Measurements from ENCODE around the gene B4GALNT2.

The B4GALNT2 gene

DNA sequence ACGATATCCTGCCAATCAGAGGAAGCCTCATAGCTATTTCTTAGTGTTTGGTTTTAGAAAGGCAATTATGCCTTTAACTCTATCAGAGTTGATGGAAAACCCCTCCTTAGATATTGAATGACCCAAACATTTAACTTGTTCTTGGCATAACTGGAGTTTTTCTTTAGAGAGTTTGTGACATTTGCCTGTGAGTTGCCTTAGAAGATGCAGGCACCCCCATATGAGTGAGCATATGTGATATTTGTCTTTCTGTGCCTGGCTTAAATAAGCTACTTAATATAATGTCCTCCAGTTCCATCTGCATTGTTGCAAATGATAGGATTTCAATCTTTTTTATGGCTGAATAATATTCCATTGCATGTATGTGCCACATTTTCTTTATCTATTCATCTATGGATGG, 19.6 kb upstream of the B4GALNT2 start:
- CTCF ChIA-PET = interaction anchor here (1.5 kb wide), 1 partner anchor 81 kb away, joined by 3 read pairs; no protein-coding TSS in a partner anchor
- no peak for TF ChIP-seq CTCF (IDR thresholded peaks at IDR 0.05; ENCODE audit: insufficient read depth, low read length, missing control alignments)
- POLR2A ChIA-PET = no interaction called here
- no peak for DNase-seq (ENCODE audit: low read depth, low spot score)
- no peak overlapping the region for H3K4me3 ChIP-seq (ENCODE audit: low read depth, low read length)

DNA sequence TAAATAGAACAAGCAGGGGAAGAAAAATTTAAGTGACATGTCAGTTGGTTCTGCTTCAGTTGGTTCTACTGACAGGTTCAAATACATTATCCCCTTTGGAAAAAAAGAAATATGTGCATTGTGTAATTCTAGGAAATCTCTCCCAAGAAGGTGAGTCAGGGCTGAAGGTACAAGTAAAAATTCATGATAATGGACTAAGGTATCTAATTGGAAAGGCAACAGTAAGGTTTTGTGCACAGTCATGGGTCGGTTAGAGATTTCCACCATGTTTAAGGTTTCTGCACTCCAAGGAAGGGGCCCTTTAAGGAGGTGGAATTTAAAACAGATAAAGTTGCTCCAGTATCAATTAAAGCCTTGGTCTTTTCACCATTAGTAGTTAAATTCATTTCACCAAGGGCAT, 17.9 kb upstream of the B4GALNT2 start:
- no peak overlapping the region for H3K4me3 ChIP-seq (ENCODE audit: low read depth, low read length)
- CTCF ChIA-PET = no interaction called here

DNA sequence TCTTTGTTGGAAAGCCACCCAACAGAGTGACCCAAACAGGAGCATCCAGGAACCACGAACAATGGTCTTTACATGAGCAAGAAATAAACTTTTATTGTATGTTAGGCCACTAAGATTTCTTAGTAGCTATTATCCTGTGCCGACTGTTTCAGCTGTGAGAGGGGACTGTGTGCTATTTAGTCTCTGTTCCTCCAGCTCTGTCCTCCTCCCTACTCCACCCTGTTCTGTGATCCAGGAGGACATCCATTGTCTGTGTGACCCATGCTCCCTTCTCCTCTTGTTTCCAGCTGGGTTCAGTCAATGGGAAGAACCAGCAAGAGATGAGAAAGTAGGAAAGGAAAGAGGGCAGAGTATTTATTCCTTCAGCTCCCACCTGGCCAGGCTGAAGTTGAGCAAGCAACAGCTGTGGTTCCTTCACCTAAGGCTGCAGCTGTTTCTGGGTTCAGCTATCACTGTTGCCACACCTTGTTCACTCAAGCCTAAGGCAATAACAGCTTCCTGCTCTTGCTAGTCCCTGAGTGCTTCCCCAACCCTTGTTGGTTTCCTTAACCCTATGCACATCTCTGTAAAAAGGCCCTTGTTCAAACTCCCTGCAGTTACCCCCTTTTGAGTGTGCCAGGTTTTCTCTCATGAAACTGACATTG, 14.9 kb upstream of the B4GALNT2 start:
- no peak for TF ChIP-seq CTCF (IDR thresholded peaks at IDR 0.05; ENCODE audit: insufficient read depth, low read length, missing control alignments)
- POLR2A ChIA-PET = no interaction called here
- no peak for DNase-seq (ENCODE audit: low read depth, low spot score)
- CTCF ChIA-PET = interaction anchor here (1.2 kb wide), 1 partner anchor 14 kb away, joined by 3 read pairs; no protein-coding TSS in a partner anchor
- no peak overlapping the region for H3K4me3 ChIP-seq (ENCODE audit: low read depth, low read length)

More for the DNA sequence above, 17.9 kb upstream of the B4GALNT2 start:
- DNase-seq (ENCODE audit: low read depth, low spot score) = no peak
- no peak for TF ChIP-seq CTCF (IDR thresholded peaks at IDR 0.05; ENCODE audit: insufficient read depth, low read length, missing control alignments)
- POLR2A ChIA-PET = no interaction called here

DNA sequence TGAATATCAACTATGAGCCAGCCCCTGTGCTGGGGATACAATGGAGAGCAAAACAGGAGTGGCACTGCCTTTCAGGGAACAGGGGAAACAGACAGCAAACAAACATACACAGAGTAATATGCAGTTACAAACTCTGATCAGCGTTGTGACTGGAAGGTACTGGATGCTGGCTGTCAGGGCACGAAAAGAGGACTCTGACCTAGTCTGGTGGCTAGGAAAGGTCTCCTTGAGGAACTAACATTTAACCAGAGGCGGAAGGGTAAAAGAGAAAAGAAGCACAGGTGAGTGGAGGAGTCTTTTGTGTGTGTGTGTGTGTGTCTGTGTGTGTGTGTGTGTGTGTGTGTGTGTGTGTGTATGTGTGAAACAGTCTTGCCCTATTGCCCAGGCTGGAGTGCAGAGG, 12.4 kb upstream of the B4GALNT2 start:
- CTCF ChIA-PET = no interaction called here
- no peak for TF ChIP-seq CTCF (IDR thresholded peaks at IDR 0.05; ENCODE audit: insufficient read depth, low read length, missing control alignments)
- POLR2A ChIA-PET = no interaction called here
- H3K4me3 ChIP-seq (ENCODE audit: low read depth, low read length) = no peak overlapping the region
- no peak for DNase-seq (ENCODE audit: low read depth, low spot score)

DNA sequence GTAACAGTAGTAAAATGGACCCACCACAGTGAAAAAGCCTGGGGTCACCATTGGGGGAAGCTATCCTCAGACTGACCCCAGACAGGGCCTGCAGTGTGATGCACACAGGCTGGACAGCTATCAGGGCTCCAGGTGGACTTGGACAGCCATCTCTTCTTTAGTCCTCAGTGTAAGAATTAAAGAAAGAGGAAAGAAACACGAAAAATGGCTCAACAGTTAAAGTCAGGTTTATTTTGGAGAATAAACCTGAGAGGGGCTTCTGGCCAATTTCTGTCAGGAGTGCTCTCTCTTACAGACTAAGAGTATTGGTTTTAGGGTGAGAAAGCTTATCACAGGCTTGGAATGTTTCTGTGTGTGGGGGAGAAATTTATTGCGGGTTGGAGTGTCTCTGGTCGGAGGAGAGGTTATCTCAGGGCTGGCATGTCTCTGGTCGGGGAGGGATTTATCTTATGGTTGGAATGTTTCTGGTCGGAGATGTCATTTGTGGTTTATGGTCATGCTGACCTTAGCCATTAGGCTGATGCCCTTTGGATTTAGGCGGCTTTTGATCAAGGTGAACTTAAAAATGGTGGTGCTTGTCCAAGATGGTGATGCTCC, 10.8 kb upstream of the B4GALNT2 start:
- ChIA-PET POLR2A (no interaction called here), CTCF (no interaction called here)
- no peak for TF ChIP-seq CTCF (IDR thresholded peaks at IDR 0.05; ENCODE audit: insufficient read depth, low read length, missing control alignments)
- DNase-seq (ENCODE audit: low read depth, low spot score) = no peak
- no peak overlapping the region for H3K4me3 ChIP-seq (ENCODE audit: low read depth, low read length)

- ChIA-PET CTCF (no interaction called here), POLR2A (no interaction called here)
- no peak for DNase-seq (ENCODE audit: low read depth, low spot score)
- no peak for TF ChIP-seq CTCF (IDR thresholded peaks at IDR 0.05; ENCODE audit: insufficient read depth, low read length, missing control alignments)
- H3K4me3 ChIP-seq (ENCODE audit: low read depth, low read length) = no peak overlapping the region
Measured at GRCh38 chr17:49122566-49122965, 10.0 kb upstream of the B4GALNT2 start.
